Measurements from ENCODE around the gene CAND1. TPM values are rescaled to one million over a fixed set of nuclear protein-coding genes. Genes with fewer than 3 reads are reported as not detected.
"Not testable (repeated sequence)": the region's sequence is repeated elsewhere in the genome, so short reads cannot be mapped to it uniquely, and the experiment has no call there.

Gene CAND1
- total RNA-seq, 1 donor from 2014 or later, result 57.6 TPM

GRCh38 chr12:67338426-67338825 lies 69.3 kb downstream of the CAND1 start:
- DNase-seq (ENCODE audit: extremely low read depth, low read depth, low spot score), result no peak

- no peak for DNase-seq (ENCODE audit: extremely low read depth, low read depth, low spot score)
These were observed 70.4 kb downstream of the CAND1 start for GRCh38 chr12:67339530-67339929.

GRCh38 chr12:67341086-67341485 lies 71.9 kb downstream of the CAND1 start:
- not testable (repeated sequence) for DNase-seq (ENCODE audit: extremely low read depth, low read depth, low spot score)

- DNase-seq (ENCODE audit: extremely low read depth, low read depth, low spot score), result no peak
These were observed 76.0 kb downstream of the CAND1 start for GRCh38 chr12:67344979-67345710.

GRCh38 chr12:67348683-67349082 lies 79.5 kb downstream of the CAND1 start:
- no peak for DNase-seq (ENCODE audit: extremely low read depth, low read depth, low spot score)

- no peak for DNase-seq (ENCODE audit: extremely low read depth, low read depth, low spot score)
These were observed 83.5 kb downstream of the CAND1 start for GRCh38 chr12:67352682-67353081.

GRCh38 chr12:67354322-67354721 lies 85.2 kb downstream of the CAND1 start:
- no peak for DNase-seq (ENCODE audit: extremely low read depth, low read depth, low spot score)

- no peak for DNase-seq (ENCODE audit: extremely low read depth, low read depth, low spot score)
These were observed 85.8 kb downstream of the CAND1 start for GRCh38 chr12:67354966-67355365.

GRCh38 chr12:67355428-67356379 lies 86.5 kb downstream of the CAND1 start:
- DNase-seq (ENCODE audit: extremely low read depth, low read depth, low spot score), result peak; percentile 20

GRCh38 chr12:67356380-67356774 lies 87.2 kb downstream of the CAND1 start:
- no peak for DNase-seq (ENCODE audit: extremely low read depth, low read depth, low spot score)

GRCh38 chr12:67357376-67358125 lies 88.4 kb downstream of the CAND1 start:
- no peak for DNase-seq (ENCODE audit: extremely low read depth, low read depth, low spot score)

- DNase-seq (ENCODE audit: extremely low read depth, low read depth, low spot score), result no peak
These were observed 89.7 kb downstream of the CAND1 start for GRCh38 chr12:67358781-67359338.

GRCh38 chr12:67362526-67362925 lies 93.4 kb downstream of the CAND1 start:
- DNase-seq (ENCODE audit: extremely low read depth, low read depth, low spot score), result no peak

- no peak for DNase-seq (ENCODE audit: extremely low read depth, low read depth, low spot score)
These were observed 95.1 kb downstream of the CAND1 start for GRCh38 chr12:67364228-67364627.

- DNase-seq (ENCODE audit: extremely low read depth, low read depth, low spot score), result no peak
These were observed 96.0 kb downstream of the CAND1 start for GRCh38 chr12:67365131-67365530.

- no peak for DNase-seq (ENCODE audit: extremely low read depth, low read depth, low spot score)
These were observed 98.7 kb downstream of the CAND1 start for GRCh38 chr12:67367843-67368242.
